ENCODE results near the gene ATG4A. TPM values are rescaled to one million over a fixed set of nuclear protein-coding genes. Genes with fewer than 3 reads are reported as not detected.

ATG4A gene
- total RNA-seq, 1 experiment from 2014 or later = 6.4 TPM

DNA sequence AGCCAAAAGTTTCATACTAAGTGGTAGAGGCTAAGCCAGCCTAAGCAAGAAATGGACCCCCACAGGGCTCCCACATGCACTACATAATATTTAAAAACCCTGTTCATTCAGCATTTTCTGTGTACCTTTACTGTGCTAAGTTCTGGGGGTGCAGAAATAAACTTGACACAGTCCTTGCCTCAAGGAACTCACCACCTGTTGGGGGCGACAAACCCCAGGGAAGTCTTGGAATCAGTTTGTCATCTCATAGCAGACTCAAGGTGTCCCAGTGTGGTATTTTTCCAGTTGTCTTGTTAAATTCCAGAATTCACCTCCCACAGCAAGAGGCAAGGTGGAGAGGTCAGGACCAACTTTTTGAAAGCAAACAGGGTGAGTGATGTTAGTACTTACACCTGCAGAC lies 43.1 kb downstream of the ATG4A start:
- Histone ChIP-seq H3K79me1 (ENCODE audit: insufficient read depth, low read depth, low read length, poor library complexity, severe bottlenecking) (no peaks in the 10 kb centered on the region), H3K4me2 (ENCODE audit: insufficient read depth, insufficient read length, low read length) (no peak overlapping the region), H2BK5ac (ENCODE audit: insufficient read length, low read length) (no peak overlapping the region), H2AFZ (ENCODE audit: low read length) (no peak overlapping the region), H3K27me3 (ENCODE audit: insufficient read depth, low read length) (no peaks in the 10 kb centered on the region; the same call in 1 of the 2 replicates), H3K23me2 (ENCODE audit: insufficient read length, low read depth, low read length, poor library complexity, severe bottlenecking) (no peaks in the 10 kb centered on the region), H4K8ac (replicated peaks; ENCODE audit: insufficient read length, low read depth, low read length) (no peak overlapping the region), H4K20me1 (ENCODE audit: control insufficient read depth, insufficient read depth, insufficient read length) (no peaks in the 10 kb centered on the region), H3K27ac (ENCODE audit: insufficient read length, low read depth, low read length) (no peak overlapping the region), H3K79me2 (ENCODE audit: insufficient read depth, low read length) (no peaks in the 10 kb centered on the region), H2AK5ac (ENCODE audit: insufficient read length, low read length) (no peak overlapping the region), H3K56ac (ENCODE audit: insufficient read length, low read depth, low read length) (no peak overlapping the region), H3K18ac (ENCODE audit: insufficient read length, low read depth, low read length) (no peak overlapping the region), H2BK15ac (ENCODE audit: low read depth, low read length) (no peak overlapping the region), H4K5ac (ENCODE audit: insufficient read length, low read depth, low read length) (no peak overlapping the region), H2BK20ac (ENCODE audit: low read depth, low read length, poor library complexity, severe bottlenecking) (no peak overlapping the region), H3K14ac (ENCODE audit: insufficient read depth, low read length) (no peak overlapping the region), H2BK12ac (ENCODE audit: insufficient read length, low read depth, low read length) (no peak overlapping the region), H3K4ac (ENCODE audit: low read depth, low read length) (no peak overlapping the region), H3K23ac (ENCODE audit: insufficient read length, low read depth, low read length) (no peak overlapping the region), H4K91ac (ENCODE audit: insufficient read length, low read depth, low read length) (no peak overlapping the region), H3T11ph (ENCODE audit: low read length) (no peak overlapping the region), H3K9ac (ENCODE audit: extremely low read depth, insufficient read length, low read length) (no peak overlapping the region), H3K4me1 (ENCODE audit: insufficient read depth, low read length) (no peaks in the 10 kb centered on the region; the same call in 1 of the 2 replicates), H3K9me3 (ENCODE audit: control insufficient read depth, low read depth, low read length) (no peaks in the 10 kb centered on the region), H2BK120ac (ENCODE audit: low read depth, low read length, poor library complexity, severe bottlenecking) (no peak overlapping the region)
- H3K4me1 Mint-ChIP-seq = peaks cover 5 to 7% of the 10 kb centered on the region in 2 experiments
- DNase-seq = peak; percentile 41
- no peaks in the 10 kb centered on the region; a peak in 2 of 7 replicates for H3K36me3 Mint-ChIP-seq (ENCODE audit: insufficient read depth in 1 of 3, low read depth in 3 of 3)
- no peak overlapping the region for H3K4me3 Mint-ChIP-seq
- H3K27ac Mint-ChIP-seq = no peak overlapping the region; a peak in 1 of 7 replicates
- WGBS (ENCODE audit: extremely low coverage, insufficient read length, low lambda C conversion rate) = no CpG with 5 or more reads among the region's 1 CpG
- TF ChIP-seq, protein P1, sequence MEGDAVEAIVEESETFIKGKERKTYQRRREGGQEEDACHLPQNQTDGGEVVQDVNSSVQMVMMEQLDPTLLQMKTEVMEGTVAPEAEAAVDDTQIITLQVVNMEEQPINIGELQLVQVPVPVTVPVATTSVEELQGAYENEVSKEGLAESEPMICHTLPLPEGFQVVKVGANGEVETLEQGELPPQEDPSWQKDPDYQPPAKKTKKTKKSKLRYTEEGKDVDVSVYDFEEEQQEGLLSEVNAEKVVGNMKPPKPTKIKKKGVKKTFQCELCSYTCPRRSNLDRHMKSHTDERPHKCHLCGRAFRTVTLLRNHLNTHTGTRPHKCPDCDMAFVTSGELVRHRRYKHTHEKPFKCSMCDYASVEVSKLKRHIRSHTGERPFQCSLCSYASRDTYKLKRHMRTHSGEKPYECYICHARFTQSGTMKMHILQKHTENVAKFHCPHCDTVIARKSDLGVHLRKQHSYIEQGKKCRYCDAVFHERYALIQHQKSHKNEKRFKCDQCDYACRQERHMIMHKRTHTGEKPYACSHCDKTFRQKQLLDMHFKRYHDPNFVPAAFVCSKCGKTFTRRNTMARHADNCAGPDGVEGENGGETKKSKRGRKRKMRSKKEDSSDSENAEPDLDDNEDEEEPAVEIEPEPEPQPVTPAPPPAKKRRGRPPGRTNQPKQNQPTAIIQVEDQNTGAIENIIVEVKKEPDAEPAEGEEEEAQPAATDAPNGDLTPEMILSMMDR (conservative IDR thresholded peaks at IDR 0.05) = peak; percentile 59; the same call in 2 of the 3 replicates
- H3K27me3 Mint-ChIP-seq (ENCODE audit: low read depth) = no peaks in the 10 kb centered on the region; the same call in 1 of the 2 replicates
- no peaks in the 10 kb centered on the region; a peak in 1 of 5 replicates for H3K9me3 Mint-ChIP-seq

Data from H9 (cell line).